ENCODE measurements around the gene SCAPER. TPM values are rescaled to one million over a fixed set of nuclear protein-coding genes. Genes with fewer than 3 reads are reported as not detected.
A peak's percentile ranks its signal among the peaks of the same experiment; 100 is the strongest.
"Not testable (repeated sequence)": the region's sequence is repeated elsewhere in the genome, so short reads cannot be mapped to it uniquely, and the experiment has no call there.

Gene SCAPER
- polyA plus RNA-seq, 4 donors: 21.6 to 29.0 (median 26.0) TPM

DNA sequence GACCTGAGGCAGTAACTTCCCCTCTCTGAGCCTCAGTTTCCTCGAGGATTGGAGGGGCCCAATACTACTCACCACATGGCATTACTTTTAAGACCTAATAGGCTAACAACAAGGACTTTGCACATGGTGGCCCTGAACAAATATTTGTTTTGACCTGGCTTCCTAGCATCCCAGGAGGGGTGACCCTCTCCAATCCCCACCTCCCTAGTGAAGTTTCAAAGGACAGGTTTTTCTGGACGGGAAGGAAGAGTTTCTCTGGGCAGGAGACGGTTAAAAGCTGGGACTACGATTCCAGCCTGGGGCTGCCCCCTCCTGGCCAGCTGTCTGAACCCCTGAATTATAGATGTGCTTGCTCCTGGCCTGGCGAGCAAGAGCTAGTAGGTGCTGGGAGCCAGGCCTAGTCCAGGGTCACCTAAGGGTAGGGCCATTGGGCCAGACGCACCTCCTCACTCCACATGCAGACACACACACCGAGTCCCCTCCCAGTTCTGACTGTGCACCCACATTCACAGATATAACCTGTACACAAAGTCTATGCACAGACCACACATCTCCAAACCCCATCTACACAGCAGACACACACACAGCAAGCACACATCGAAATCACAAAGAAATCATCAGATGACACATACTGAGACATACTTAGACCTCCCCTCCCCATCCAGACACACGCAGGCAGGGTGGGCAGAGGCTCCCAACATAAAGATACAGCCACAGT lies 571.3 kb downstream of the SCAPER start:
- no peak for DNase-seq (ENCODE audit: low read depth in 4 of 4, low spot score in 3 of 4)

DNA sequence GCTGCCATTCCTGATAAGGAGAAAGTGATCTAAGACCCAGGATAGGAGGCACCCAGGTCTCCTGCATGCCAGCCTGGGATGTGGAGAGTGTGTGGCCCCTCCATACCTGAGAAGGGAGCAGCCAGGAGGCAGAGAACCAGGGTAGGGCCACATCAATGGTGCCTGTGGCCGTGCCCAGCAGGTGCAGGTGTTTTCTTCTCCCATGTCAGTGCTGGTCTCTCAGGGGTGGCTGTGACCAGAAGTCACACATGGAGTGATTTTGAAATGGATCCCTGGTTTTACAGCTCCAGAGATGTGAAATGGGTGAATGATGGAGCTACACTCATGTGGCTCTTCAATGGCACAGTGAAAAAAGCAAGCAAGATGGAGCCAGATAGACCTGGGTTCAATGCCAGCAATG lies 571.8 kb downstream of the SCAPER start:
- no peak for DNase-seq (ENCODE audit: low read depth in 4 of 4, low spot score in 3 of 4)

DNA sequence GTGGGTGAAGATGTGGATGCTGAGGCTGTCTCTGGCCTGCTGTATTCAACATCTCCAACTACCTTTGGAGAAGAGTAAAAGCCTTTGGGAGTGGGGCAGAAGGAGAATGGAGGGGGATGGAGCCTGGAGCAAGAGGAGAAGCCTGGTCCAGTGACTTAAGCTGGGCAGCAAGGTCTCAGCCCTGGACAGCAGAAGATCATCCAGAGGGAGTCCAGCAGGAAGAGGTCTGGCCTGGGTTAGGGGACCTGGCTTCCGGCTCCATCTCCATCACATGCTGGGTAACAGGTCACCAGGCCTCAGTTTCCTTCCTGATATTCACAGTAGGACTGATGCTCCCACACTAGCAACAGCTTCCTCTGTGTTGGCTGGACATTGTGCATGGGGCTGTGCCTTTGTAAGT lies 572.3 kb downstream of the SCAPER start:
- no peak for DNase-seq (ENCODE audit: low read depth in 4 of 4, low spot score in 3 of 4)

DNA sequence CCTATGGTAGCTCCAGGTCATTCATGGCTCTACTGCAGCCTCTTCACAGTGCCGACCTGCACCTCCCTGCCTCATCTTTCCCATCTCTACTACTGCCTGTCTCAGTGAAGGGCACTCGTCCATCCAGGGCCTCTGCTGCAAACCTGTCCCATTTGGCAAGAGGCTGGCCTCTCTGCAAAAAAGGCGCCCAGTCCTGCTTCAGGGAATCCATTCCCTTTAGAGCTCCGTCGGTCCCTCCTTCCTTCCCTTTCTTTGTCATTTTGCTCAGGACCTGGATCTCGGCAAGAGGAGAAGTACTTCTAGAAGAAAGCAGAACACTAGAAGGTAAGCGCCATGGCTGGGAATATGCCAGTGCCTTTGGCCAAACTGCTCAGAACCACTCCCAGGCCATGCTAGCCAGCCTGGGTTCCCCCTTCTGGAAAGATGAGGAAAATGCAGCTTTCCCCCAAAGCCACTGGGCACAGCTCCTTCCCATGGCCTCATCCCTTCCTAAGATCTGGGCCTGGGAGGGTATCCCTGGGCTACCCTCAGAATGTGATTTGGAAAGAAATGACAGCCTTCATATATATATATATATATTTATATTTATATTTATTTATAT lies 575.0 kb downstream of the SCAPER start:
- DNase-seq (ENCODE audit: low read depth in 4 of 4, low spot score in 3 of 4): no peak

DNA sequence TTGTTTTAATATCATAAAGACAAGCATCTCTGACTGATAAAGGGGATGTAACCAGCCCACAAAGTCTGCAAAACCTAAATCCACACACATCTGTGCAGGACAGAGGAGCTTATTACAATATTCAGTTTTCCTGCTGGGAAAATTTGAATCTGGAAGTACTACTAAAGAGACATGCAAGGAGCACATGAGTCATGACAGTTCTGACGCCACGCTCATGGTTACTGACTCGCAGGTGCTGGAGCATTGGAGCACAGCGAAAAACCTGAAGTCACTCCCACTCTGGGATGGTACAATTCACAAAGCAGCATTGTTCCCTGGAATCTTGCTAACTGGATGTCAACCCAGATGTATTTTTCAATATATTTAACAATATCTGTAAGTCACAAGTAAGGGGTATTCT lies 576.2 kb downstream of the SCAPER start:
- no peak for DNase-seq (ENCODE audit: low read depth in 4 of 4, low spot score in 3 of 4)

DNA sequence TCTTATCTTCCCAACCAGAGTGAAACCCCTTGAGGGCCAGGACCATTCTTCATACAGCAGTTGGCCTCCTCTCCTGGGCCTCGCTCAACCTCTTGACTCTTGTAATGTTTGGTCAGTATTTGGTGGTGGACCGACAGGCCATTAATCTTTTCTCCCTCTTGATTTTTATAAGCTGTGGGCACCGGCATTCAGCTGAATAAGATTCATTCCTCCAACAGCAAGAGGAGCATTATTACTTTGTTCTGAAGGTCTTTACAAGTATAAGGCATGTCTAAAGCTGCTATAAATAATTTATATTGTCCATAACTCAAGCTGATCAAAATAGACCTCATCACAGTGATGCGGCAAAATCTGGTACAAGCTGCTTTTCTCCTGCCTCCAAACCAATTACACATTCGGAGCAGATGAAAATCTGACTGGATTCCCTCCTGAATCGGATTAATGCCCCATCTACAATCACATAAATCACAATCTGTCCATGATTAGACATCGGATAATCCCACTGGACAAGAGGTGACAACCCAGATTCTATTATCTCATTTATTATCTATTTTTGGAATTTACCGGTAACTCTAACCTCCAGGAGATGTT lies 576.9 kb downstream of the SCAPER start:
- DNase-seq (ENCODE audit: low read depth in 4 of 4, low spot score in 3 of 4): no peak

DNA sequence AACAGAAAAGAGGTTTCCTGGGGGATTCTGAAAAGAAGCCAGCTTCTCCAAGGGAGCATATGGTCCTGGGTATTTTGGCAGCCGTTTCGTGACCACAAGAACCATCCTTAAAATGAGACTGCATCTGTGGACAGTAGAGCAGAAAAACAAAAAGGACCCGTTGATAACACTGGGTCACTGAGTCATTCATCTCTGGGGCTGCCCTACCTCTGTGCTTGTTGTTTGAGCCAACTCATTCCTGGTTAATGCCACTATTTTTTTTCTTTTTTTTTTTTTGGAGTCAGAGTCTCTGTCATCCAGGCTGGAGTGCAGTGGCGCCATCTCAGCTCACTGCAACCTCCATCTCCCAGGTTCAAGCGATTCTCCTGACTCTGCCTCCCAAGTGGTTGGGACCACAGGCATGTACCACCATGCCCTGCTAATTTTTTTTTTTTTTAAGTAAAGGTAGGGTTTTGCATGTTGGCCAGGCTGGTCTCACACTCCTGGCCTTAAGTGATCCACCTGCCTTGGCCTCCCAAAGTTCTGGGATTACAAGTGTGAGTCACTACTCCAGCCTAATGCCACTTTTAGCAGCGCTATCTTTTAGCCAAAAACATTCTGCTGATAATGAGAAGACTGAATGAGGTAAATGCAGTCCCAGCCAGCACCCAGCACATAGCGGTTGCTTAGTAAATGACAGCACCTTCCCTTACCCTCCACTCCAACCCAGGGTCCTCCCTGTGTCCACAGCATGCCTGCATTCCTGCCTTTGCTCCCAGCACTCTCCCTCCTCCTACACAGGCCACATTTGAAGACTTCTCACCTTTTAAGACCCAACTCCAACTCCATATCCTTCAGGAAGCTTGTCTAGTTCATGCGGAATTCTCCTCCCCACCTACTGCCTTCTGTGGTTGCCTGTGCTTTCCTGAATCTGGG lies 577.7 kb downstream of the SCAPER start:
- DNase-seq (ENCODE audit: low read depth in 4 of 4, low spot score in 3 of 4): no peak

DNA sequence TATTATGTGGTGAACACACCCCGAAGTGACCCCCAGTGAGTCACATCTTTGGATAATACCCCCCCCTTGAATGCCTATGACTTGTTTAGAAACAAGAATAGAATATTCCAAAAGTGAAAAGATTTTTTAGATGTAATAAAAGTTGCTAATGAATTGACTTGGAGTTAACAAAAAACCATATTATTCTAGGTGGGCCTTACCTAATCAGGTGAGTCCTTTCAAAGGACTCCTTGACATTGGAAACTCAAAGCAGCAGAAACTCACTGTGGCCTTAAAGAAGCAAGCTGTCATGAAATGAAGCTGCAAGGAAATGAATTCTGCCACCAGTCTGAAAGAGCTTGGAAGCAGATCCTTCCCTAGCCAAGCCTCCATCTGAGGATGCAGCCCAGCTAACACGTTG lies 579.4 kb downstream of the SCAPER start:
- DNase-seq (ENCODE audit: low read depth in 4 of 4, low spot score in 3 of 4): no peak

DNA sequence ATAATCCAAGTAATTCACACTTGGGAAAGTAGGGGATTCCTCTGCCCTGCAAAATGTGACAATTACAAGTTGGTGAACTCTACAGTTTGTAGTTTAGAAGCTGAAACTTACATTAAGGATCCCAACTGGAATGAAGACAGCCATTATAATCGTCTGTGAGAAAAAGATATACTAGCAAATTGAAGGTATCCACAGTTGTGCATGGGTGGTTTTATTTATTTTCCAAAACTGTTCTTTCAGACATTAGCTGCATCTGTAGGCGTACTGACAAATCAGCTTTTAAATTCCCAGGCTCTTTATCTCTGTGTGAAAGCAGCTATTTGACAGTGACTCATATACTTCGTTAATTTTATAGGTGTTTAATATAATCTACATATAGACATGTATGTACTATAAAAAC lies 581.1 kb downstream of the SCAPER start:
- DNase-seq (ENCODE audit: low read depth in 4 of 4, low spot score in 3 of 4): no peak

DNA sequence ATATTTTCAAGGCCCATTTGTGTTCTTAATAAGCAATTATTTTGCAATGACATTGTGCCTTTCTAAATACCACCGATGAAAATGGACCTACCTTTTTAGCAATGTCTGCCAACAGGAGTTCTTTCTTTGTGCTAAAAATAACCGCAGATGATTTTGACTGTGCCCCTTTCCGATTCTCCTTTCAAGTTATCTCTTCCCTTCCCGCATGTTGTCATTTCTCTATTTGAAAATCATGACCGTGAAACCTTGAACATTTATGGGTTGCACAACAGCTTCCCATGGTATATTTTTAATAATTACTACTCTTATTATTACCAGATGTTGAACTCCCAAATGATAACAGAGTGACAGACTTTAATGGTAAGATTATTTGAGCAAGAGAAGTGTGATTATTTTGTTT lies 583.5 kb downstream of the SCAPER start:
- DNase-seq (ENCODE audit: low read depth in 4 of 4, low spot score in 3 of 4): no peak

DNA sequence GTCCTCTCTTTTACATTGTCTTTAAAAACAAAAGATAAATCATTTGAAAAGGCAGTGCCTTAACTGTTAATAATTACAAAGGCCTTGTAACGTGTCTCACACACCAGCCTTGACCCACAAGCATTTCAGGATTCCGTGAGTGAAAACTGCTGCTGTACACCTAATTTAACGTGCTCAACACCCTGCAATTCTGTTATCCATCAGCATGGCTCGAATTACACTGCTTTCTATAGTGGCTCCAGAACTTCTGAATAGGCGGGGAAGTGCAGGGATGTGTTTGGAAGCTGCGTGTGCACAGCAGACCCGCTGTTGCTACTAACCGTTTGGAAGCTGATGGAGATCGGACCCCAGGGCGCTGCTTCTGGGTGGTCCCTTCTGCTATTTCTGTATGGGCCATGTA lies 584.0 kb downstream of the SCAPER start:
- no peak for DNase-seq (ENCODE audit: low read depth in 4 of 4, low spot score in 3 of 4)

DNA sequence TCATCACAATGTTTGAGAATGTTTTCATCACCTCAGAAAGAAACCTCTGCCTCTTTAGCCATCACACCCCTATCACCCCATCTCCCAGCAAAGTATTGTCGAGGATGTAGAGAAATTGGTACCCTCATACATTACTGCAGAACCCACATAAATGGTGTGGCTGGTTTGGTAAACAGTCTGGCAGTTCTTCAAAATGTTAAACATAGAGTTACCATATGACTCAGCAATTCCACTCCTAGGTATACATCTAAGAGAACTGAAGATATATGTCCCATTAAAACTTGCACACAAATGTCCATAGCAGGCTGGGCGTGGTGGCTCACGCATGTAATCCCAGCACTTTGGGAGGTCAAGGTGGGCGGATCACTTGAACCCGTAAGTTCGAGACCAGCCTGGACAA lies 585.1 kb downstream of the SCAPER start:
- DNase-seq (ENCODE audit: low read depth in 4 of 4, low spot score in 3 of 4): no peak

DNA sequence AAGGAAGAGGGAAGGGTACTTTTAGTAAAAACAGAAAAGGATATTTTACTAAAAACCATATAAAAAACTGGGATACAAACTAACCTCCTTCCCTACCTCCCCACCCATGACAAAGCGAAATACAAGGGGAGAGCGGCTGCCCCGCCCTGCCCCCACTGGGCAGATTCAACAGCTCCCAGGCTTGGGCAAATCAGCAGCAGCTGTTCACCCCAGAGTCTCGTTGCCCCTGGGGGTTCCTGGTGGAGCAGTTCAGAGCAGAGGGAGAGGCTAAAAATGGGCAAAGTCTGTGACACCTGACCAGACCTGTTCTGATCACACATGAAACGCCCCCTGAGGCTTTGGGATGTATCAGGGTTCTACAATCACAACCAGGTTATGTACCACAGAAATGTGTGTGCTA lies 591.4 kb downstream of the SCAPER start:
- no peak for DNase-seq (ENCODE audit: low read depth in 4 of 4, low spot score in 3 of 4)

DNA sequence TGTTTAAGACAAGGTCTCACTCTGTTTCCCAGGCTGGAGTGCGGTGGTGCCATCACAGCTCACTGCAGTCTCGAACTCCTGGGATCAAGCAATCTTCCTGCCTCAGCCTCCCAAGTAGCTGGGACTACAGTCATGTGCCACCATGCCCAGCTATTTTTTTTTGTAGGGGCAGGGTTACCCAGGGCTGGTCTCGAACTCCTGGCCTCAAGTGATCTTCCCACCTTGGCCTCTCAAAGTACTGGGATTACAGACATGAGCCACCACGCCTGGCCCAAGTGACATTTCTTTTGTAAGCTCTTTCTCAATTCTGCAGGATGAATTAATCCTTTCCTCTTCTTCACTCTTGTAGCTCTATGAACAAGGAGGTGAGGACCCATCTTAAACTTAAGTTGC lies 592.0 kb downstream of the SCAPER start:
- DNase-seq (ENCODE audit: low read depth in 4 of 4, low spot score in 3 of 4): not testable (repeated sequence)

DNA sequence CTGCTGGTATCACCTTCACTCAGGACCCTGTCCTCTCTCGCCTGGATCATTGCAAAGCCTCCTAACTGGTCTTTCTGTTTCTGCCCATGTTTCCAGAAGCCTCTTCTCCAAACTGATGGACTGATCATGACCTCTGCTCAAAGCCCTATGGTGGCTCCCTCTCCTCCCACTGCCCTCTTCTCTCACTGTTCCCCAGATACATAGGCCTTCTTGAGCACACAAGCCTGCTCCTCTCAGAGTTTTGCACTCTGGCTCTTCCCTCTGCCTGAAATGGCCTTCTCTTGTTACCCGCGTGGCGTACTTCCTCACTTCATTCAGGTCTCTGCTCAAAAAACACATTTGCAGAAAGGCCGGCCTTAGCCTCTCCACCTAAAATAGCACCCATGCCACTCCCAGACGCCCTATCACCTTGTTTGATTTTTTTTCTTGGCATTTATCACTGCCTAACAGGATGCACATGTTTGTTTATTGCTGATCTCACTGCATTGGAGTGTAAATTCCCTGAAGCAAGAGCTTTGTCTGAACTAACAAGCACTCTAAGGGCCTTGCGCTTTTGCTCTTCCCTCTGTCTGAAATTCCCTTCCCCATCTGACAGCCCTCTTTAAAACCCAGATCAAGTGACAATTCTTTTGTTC lies 592.5 kb downstream of the SCAPER start:
- DNase-seq (ENCODE audit: low read depth in 4 of 4, low spot score in 3 of 4): no peak

DNA sequence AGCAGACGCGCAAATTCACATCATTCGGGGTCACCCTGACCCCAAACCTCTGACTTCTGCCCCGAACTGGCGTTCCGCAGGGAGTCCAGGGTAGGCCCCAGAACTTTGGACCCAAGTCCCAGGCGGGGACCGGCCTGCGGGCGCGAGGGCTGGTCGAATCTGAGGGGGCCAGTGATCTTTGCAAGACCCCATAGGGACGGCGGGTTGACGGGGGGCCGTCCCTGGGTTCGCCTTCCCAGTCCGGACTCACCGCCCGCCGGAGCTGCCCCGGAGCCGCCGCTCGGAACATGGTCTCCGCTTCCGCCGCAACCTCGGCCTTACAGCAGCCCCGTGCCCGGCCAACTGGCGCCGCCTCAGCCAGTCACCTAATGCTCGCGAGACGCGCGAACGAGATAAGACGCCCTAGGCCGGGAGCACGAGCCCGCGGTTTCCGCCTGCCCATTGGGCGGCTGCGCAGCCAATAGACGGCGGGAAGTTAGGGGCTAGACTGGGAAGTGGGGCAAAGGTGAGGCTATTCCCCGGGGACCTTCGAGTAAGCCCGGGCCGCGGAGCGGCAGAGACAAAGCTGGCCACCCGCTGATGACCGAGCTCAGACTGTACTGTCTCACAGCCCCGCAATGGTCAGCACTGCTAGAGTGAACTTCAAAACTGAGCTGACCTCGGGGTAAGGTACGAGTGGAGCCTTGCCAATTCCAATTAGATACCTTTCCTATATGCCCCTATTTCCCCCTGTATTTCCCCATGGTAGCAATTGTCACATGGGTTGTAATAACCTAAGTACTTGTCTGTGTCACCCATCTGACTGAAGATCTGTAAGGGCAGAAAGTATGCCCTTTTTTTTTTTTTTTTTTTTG lies 593.8 kb downstream of the SCAPER start, which contains the start of gene ETFA:
Gene ETFA (minus strand): TSS at position 370 of the 854 bp plus-strand sequence. CDS start 81 bp downstream, at position 289.
- peak; percentile 86 to 93 (median 90) for DNase-seq (ENCODE audit: low read depth in 4 of 4, low spot score in 3 of 4)

DNA sequence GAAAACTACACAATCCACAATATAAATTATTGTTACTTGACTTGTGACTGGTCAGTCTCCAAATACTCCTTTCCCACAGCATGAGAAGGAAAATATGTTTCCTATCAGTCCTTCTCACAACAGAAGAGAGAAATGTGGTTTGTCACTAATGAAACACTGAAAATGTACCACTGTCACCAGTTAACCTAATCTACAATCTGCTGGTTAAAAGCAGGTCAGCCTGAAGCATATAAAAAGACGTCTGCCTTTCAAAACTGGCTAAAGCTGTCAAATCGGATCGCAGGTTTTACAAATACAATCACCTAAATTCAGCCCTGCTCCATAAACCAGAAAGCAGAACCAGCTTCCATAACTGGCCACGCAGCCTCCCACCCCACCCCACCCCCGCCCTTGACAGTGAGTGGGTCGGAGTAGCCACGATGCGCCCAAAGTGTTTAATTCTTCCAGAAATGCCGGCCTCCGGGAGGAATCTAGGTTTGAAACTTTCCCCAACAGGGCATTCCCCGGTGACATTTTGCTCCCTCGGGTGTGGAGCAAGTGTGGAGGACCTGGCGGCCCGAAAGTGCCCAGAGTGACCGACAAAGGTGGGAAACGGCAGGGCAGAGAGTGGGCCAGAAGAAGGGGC lies 594.6 kb downstream of the SCAPER start:
- peak in 1 of 4 donors; percentile 12 for DNase-seq (ENCODE audit: low read depth in 4 of 4, low spot score in 3 of 4)

DNA sequence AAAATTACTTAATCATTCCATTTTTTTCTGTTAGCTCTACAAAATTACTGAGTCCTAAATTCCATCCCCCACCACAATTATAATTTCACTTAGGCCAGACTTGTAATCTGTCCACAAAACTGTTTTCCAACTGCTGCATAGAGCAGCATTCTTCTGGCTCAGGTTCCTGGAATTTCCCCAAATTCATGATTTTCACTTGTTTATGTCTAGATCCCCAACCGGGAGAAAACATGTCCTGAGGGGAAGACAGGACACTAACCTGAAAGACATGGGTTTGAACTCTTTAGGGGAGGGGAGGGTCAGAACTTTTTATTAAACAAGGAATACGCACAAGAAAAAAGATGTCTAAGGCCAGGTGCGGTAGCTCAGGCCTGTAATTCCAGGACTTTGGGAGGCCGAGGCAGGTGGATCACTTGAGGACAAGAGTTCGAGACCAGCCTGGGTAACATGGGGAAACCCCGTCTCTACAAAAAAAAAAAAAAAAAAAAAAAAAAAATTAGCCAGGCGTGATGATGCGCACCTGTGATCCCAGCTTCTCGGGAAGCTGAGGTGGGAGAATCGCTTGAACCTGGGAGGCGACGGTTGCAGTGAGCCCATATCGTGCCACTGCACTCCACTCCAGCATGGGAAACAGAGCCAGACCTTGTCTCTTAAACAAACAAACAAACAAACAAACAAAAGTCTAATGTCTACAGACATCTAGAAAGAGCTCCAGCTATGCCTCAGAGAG lies 595.4 kb downstream of the SCAPER start:
- DNase-seq (ENCODE audit: low read depth in 4 of 4, low spot score in 3 of 4): no peak

DNA sequence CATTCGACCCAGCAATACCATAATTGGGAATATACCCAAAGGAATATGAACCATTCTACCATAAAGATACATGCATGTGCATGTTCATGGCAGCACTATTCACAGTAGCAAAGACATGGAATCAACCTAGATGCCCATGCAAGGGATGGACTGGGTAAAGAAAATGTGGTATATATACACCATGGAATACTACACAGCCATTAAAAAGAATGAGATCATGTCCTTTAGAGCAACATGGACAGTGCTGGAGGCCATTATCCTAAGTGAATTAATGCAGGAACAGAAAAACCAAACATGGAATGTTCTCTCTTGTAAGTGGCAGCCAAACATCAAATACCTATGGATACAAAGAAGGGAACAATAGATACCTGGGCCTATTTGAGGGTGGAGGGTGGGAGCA lies 601.2 kb downstream of the SCAPER start:
- no peak for DNase-seq (ENCODE audit: low read depth in 4 of 4, low spot score in 3 of 4)

Data from left renal pelvis (tissue), 4 donors.